Smooth muscle cell (in vitro differentiated cells): ENCODE measurements around the gene ARHGEF4. TPM values are rescaled to one million over a fixed set of nuclear protein-coding genes. Genes with fewer than 3 reads are reported as not detected.

Experiments
- DNase-seq: peaks from one replicate; lab custom pipeline; 2025; ENCODE audit not compliant: unreplicated experiment; lab: John Stamatoyannopoulos, UW
- H2AFZ ChIP-seq: fragments of 200-600 bp; sonication (generic); 2 replicates; pipeline ENCODE4 v1.6.0; 2016; ENCODE audit warnings: antibody characterized with exemption, low read depth, mild to moderate bottlenecking
- H3F3A ChIP-seq: fragments of 200-600 bp; sonication (generic); 2 replicates; pipeline ENCODE4 v1.6.0; 2017; ENCODE audit warnings: antibody characterized with exemption, low read depth
- H3K27ac ChIP-seq: fragments of 200-600 bp; sonication (generic); 2 replicates; pipeline ENCODE4 v1.5.1; 2016; ENCODE audit warnings: low read depth, mild to moderate bottlenecking
- H3K27me3 ChIP-seq: fragments of 200-600 bp; sonication (generic); 2 replicates; pipeline ENCODE4 v1.6.1; 2016; ENCODE audit warnings: low read depth, mild to moderate bottlenecking
- H3K36me3 ChIP-seq: fragments of 200-600 bp; sonication (generic); 2 replicates; pipeline ENCODE4 v1.5.1; 2016; ENCODE audit warnings: low read depth
- H3K4me1 ChIP-seq: fragments of 200-600 bp; sonication (generic); 2 replicates; pipeline ENCODE4 v1.5.1; 2016; ENCODE audit warnings: low read depth
- H3K4me2 ChIP-seq: fragments of 200-600 bp; sonication (generic); 2 replicates; pipeline ENCODE4 v1.6.0; 2016; ENCODE audit warnings: mild to moderate bottlenecking
- H3K4me3 ChIP-seq: fragments of 200-600 bp; sonication (generic); 2 replicates; pipeline ENCODE4 v1.5.1; 2016; ENCODE audit warnings: mild to moderate bottlenecking
- H3K79me2 ChIP-seq: fragments of 200-600 bp; sonication (generic); 2 replicates; pipeline ENCODE4 v1.6.0; 2016; ENCODE audit warnings: low read depth, mild to moderate bottlenecking
- H3K9ac ChIP-seq: fragments of 200-600 bp; sonication (generic); 2 replicates; pipeline ENCODE4 v1.6.0; 2016; ENCODE audit warnings: low read depth
- H3K9me3 ChIP-seq: fragments of 200-600 bp; sonication (generic); replicated peaks from 2 replicates; pipeline ENCODE4 v1.5.1; 2016; ENCODE audit warnings: low read depth
- H4K20me1 ChIP-seq: fragments of 200-600 bp; sonication (generic); 2 replicates; pipeline ENCODE4 v1.6.0; 2016; ENCODE audit warnings: low read depth
- CTCF ChIP-seq: fragments of 200-600 bp; sonication (generic); IDR thresholded peaks from 2 replicates; pipeline ENCODE4 v1.5.1; 2017; ENCODE audit warnings: borderline replicate concordance, mild to moderate bottlenecking, antibody characterized with exemption; ENCODE audit not compliant: insufficient read depth, poor library complexity, severe bottlenecking
- WGBS: methylation state at CpG from one replicate; pipeline ENCODE4 v1.1.7; 2016; ENCODE audit warnings: low lambda C conversion rate; 5-methylcytosine and 5-hydroxymethylcytosine counted together
- polyA plus RNA-seq: library from polyadenylated mRNA; unstranded; fragments of >200 nt; fragmentation: Nextera tagmentation; extraction: Ambion mirVana; gene quantifications from 2 replicates; pipeline ENCODE4 v1.2.1, GENCODE V29; 2016
- total RNA-seq: library from RNA; depleted of rRNA; stranded (reverse); fragments of >200 nt; gene quantifications from 2 replicates; pipeline ENCODE4 v1.2.3, GENCODE V29; 2014

Gene ARHGEF4
- total and polyA plus RNA-seq, 2 experiments from 2014 or later = 14.9 to 16.0 TPM

GRCh38 chr2:130917006-130917688 is 80.4 kb downstream of the ARHGEF4 start:
- Histone ChIP-seq H3K9me3 (no peaks in the 10 kb centered on the region), H2AFZ (no peak overlapping the region), H3K9ac (no peak overlapping the region), H3K4me2 (no peak overlapping the region), H3K4me1 (no peaks in the 10 kb centered on the region), H4K20me1 (no peaks in the 10 kb centered on the region), H3K4me3 (no peak overlapping the region), H3K27ac (no peak overlapping the region), H3K79me2 (no peaks in the 10 kb centered on the region), H3K36me3 (no peaks in the 10 kb centered on the region), H3F3A (no peaks in the 10 kb centered on the region), H3K27me3 (no peaks in the 10 kb centered on the region)
- no peak for DNase-seq
- no peak for TF ChIP-seq CTCF
- WGBS = 93% methylated on average over 24 of the region's 24 CpGs

- no peak overlapping the region for H3K27ac ChIP-seq
- no peaks in the 10 kb centered on the region for H3K27me3 ChIP-seq
- H3K4me3 ChIP-seq = no peak overlapping the region
- no peaks in the 10 kb centered on the region for H3K4me1 ChIP-seq
- 92% methylated on average over 21 of the region's 21 CpGs for WGBS
- H3K9me3 ChIP-seq = no peaks in the 10 kb centered on the region
- no peaks in the 10 kb centered on the region for H3K36me3 ChIP-seq
- no peaks in the 10 kb centered on the region for H3F3A ChIP-seq
- no peak overlapping the region for H2AFZ ChIP-seq
- TF ChIP-seq CTCF = no peak
- DNase-seq = no peak
- H3K9ac ChIP-seq = no peak overlapping the region
- no peaks in the 10 kb centered on the region for H4K20me1 ChIP-seq
- no peak overlapping the region for H3K4me2 ChIP-seq
- no peaks in the 10 kb centered on the region for H3K79me2 ChIP-seq
Observed at GRCh38 chr2:130918393-130918792, 81.7 kb downstream of the ARHGEF4 start.

- Histone ChIP-seq H3K4me1 (no peaks in the 10 kb centered on the region), H3K9me3 (no peaks in the 10 kb centered on the region), H3K36me3 (no peaks in the 10 kb centered on the region), H3F3A (no peaks in the 10 kb centered on the region), H3K27ac (no peak overlapping the region), H3K27me3 (no peaks in the 10 kb centered on the region), H3K79me2 (no peaks in the 10 kb centered on the region), H2AFZ (no peak overlapping the region), H3K4me2 (no peak overlapping the region), H3K4me3 (no peak overlapping the region), H4K20me1 (no peaks in the 10 kb centered on the region), H3K9ac (no peak overlapping the region)
- WGBS = 32% methylated on average over 7 of the region's 7 CpGs
- TF ChIP-seq CTCF = peak; percentile 83
- peak; percentile 52 for DNase-seq
Observed at GRCh38 chr2:130920415-130921163, 83.9 kb downstream of the ARHGEF4 start.
